H1 (cell line): ENCODE data around the gene LCP1. TPM values are rescaled to one million over a fixed set of nuclear protein-coding genes. Genes with fewer than 3 reads are reported as not detected.

Experiments
- CTCF ChIA-PET: fragments of 300-600 bp; sonication (Branson Sonifier 250); formaldehyde crosslinking; loops from one replicate; lab custom pipeline; 2021; ENCODE audit not compliant: partially characterized antibody; lab: Charles Lee
- POLR2A ChIA-PET: fragments of 300-600 bp; sonication (Branson Sonifier 250); formaldehyde crosslinking; loops from one replicate; lab custom pipeline; 2021; ENCODE audit warnings: inconsistent platforms; ENCODE audit not compliant: partially characterized antibody; lab: Charles Lee
- DNase-seq, 2 experiments: peaks; one replicate each; pipeline versions ENCODE4 v3.0.0 to v3.0.0-alpha.2; 2010 to 2022; ENCODE audit warnings: low spot score in 2 of 2, low read depth in 1 of 2, mixed read lengths in 1 of 2
- FAIRE-seq: peaks from 2 replicates; lab custom pipeline; 2011; peaks lifted over from hg19 to GRCh38; lab: Jason Lieb, UNC
- H2AFZ ChIP-seq: 2 replicates; pipeline ENCODE4 v1.8.1; 2012; ENCODE audit warnings: low read length, inconsistent platforms
- H2AK5ac ChIP-seq: 2 replicates; pipeline ENCODE4 v1.6.1; 2013; ENCODE audit warnings: low read depth, low read length
- H2BK120ac ChIP-seq: replicated peaks from 2 replicates; pipeline ENCODE3; 2013; ENCODE audit warnings: low read depth, low read length, inconsistent platforms
- H2BK12ac ChIP-seq: 2 replicates; pipeline ENCODE4 v1.6.1; 2013; ENCODE audit warnings: low read depth, low read length
- H2BK15ac ChIP-seq: 2 replicates; pipeline ENCODE4 v1.6.1; 2013; ENCODE audit warnings: low read length
- H2BK20ac ChIP-seq: 2 replicates; pipeline ENCODE4 v1.6.1; 2013; ENCODE audit warnings: low read length
- H2BK5ac ChIP-seq: 2 replicates; pipeline ENCODE4 v1.6.1; 2013; ENCODE audit warnings: low read depth, low read length
- H3K14ac ChIP-seq: 2 replicates; pipeline ENCODE4 v1.6.1; 2013; ENCODE audit warnings: inconsistent platforms; ENCODE audit not compliant: insufficient read length
- H3K18ac ChIP-seq: 2 replicates; pipeline ENCODE4 v1.6.1; 2013; ENCODE audit warnings: low read length; ENCODE audit errors: extremely low read depth
- H3K23ac ChIP-seq: 2 replicates; pipeline ENCODE4 v1.6.1; 2013; ENCODE audit warnings: inconsistent platforms; ENCODE audit not compliant: insufficient read length
- H3K23me2 ChIP-seq: 2 replicates; pipeline ENCODE4 v1.6.1; 2013; ENCODE audit warnings: low read depth, low read length
- H3K27ac ChIP-seq: 2 replicates; pipeline ENCODE4 v1.6.1; 2011; ENCODE audit warnings: low read depth, low read length, inconsistent platforms
- H3K27me3 ChIP-seq, 4 experiments: replicated peaks in 1 of 4; 1 replicate in 1 of 4; 2 replicates in 3 of 4; pipeline versions ENCODE4 v1.6.1 to v1.8.1; 2011 to 2013; ENCODE audit warnings: low read length in 3 of 4, mild to moderate bottlenecking in 3 of 4, inconsistent platforms in 2 of 4, mixed read lengths in 2 of 4, moderate library complexity in 1 of 4; ENCODE audit not compliant: control insufficient read depth in 3 of 4, insufficient read depth in 3 of 4; ENCODE audit errors: extremely low read depth in 1 of 4
- H3K36me3 ChIP-seq, 4 experiments: 2 replicates each; pipeline versions ENCODE4 v1.6.1 to v1.8.1; 2011 to 2013; ENCODE audit warnings: mild to moderate bottlenecking in 4 of 4, low read length in 3 of 4, moderate library complexity in 2 of 4, control low read depth in 1 of 4, inconsistent platforms in 1 of 4; ENCODE audit not compliant: insufficient read depth in 4 of 4, control insufficient read depth in 2 of 4
- H3K4ac ChIP-seq: replicated peaks from 2 replicates; pipeline ENCODE3; 2013; ENCODE audit warnings: low read length, low read depth, mixed read lengths, inconsistent platforms; ENCODE audit not compliant: insufficient read length
- H3K4me1 ChIP-seq, 4 experiments: replicated peaks in 1 of 4; 1 replicate in 1 of 4; 2 replicates in 3 of 4; pipeline versions ENCODE4 v1.6.1 to v1.8.1; 2011 to 2013; ENCODE audit warnings: low read length in 3 of 4, inconsistent platforms in 2 of 4, mixed read lengths in 1 of 4; ENCODE audit not compliant: insufficient read depth in 4 of 4, control insufficient read depth in 3 of 4
- H3K4me2 ChIP-seq, 2 experiments: 2 replicates each; pipeline versions ENCODE4 v1.6.1 to v1.8.1; 2011 to 2013; ENCODE audit warnings: low read depth in 2 of 2, low read length in 2 of 2, control low read depth in 1 of 2, inconsistent platforms in 1 of 2, mild to moderate bottlenecking in 1 of 2; ENCODE audit not compliant: insufficient read depth in 1 of 2
- H3K4me3 ChIP-seq, 4 experiments: fragments of 200-600, 300-600 bp in 1 of 4; sonication (generic), shearing (Covaris generic), sonication (Bioruptor Twin) in 1 of 4; 2 replicates each; pipeline versions ENCODE4 v1.5.1 to v1.8.1; 2011 to 2016; ENCODE audit warnings: low read length in 4 of 4, low read depth in 3 of 4, control low read depth in 2 of 4, inconsistent platforms in 2 of 4, mild to moderate bottlenecking in 2 of 4, mixed read lengths in 1 of 4, moderate library complexity in 1 of 4; ENCODE audit not compliant: insufficient read depth in 2 of 4; ENCODE audit errors: extremely low read depth in 1 of 4
- H3K56ac ChIP-seq: replicated peaks from 2 replicates; pipeline ENCODE3; 2013; ENCODE audit warnings: low read depth, mild to moderate bottlenecking, mixed read lengths, low read length, inconsistent platforms; ENCODE audit not compliant: insufficient read length
- H3K79me1 ChIP-seq: 2 replicates; pipeline ENCODE4 v1.6.1; 2013; ENCODE audit warnings: low read depth, low read length, control low read depth
- H3K79me2 ChIP-seq, 2 experiments: 2 replicates each; pipeline versions ENCODE4 v1.6.1 to v1.8.1; 2012 to 2013; ENCODE audit warnings: low read length in 2 of 2, mild to moderate bottlenecking in 2 of 2, inconsistent platforms in 1 of 2; ENCODE audit not compliant: insufficient read depth in 2 of 2, control insufficient read depth in 1 of 2
- H3K9ac ChIP-seq, 4 experiments: replicated peaks in 1 of 4; 1 replicate in 1 of 4; 2 replicates in 3 of 4; pipeline versions ENCODE4 v1.6.1 to v1.8.1; 2011 to 2013; ENCODE audit warnings: low read depth in 3 of 4, low read length in 3 of 4, control low read depth in 2 of 4, mild to moderate bottlenecking in 2 of 4, moderate library complexity in 2 of 4, inconsistent platforms in 1 of 4; ENCODE audit errors: extremely low read depth in 1 of 4
- H3K9me3 ChIP-seq, 2 experiments: 2 replicates each; pipeline versions ENCODE4 v1.6.1 to v1.8.1; 2012 to 2013; ENCODE audit warnings: mild to moderate bottlenecking in 2 of 2, moderate library complexity in 2 of 2, control low read depth in 1 of 2, inconsistent platforms in 1 of 2, low read depth in 1 of 2, low read length in 1 of 2, mixed read lengths in 1 of 2; ENCODE audit not compliant: insufficient read depth in 2 of 2
- H4K20me1 ChIP-seq, 2 experiments: replicated peaks in 1 of 2; 2 replicates each; pipeline versions ENCODE3 to v1.8.1; 2011 to 2013; ENCODE audit warnings: inconsistent platforms in 2 of 2, low read length in 2 of 2, mild to moderate bottlenecking in 1 of 2; ENCODE audit not compliant: insufficient read depth in 2 of 2, control insufficient read depth in 1 of 2
- H4K5ac ChIP-seq: 2 replicates; pipeline ENCODE4 v1.6.1; 2013; ENCODE audit warnings: low read length, low read depth, mixed read lengths, inconsistent platforms; ENCODE audit not compliant: insufficient read length
- H4K8ac ChIP-seq: 2 replicates; pipeline ENCODE4 v1.8.0; 2013; ENCODE audit warnings: mild to moderate bottlenecking, moderate library complexity, low read length, inconsistent platforms; ENCODE audit not compliant: insufficient read depth; ENCODE audit errors: extremely low read depth
- H4K91ac ChIP-seq: replicated peaks from 2 replicates; pipeline ENCODE3; 2013; ENCODE audit warnings: low read length, mixed read lengths, inconsistent platforms; ENCODE audit not compliant: insufficient read length
- GTF2F1 ChIP-seq: IDR thresholded peaks from 2 replicates; pipeline ENCODE4 v1.6.1; 2012; ENCODE audit warnings: low read depth, low read length, improper control_type of control experiment, borderline replicate concordance
- HDAC6 ChIP-seq: IDR thresholded peaks from one replicate; pipeline ENCODE4 v1.7.1; 2012; ENCODE audit warnings: low read depth, mild to moderate bottlenecking, inconsistent platforms, low read length, moderate library complexity
- POLR2A ChIP-seq, 2 experiments: IDR thresholded peaks; 1 replicate in 1 of 2; 2 replicates in 1 of 2; pipeline ENCODE4 v1.6.1; 2011; ENCODE audit warnings: low read depth in 2 of 2, low read length in 2 of 2, mild to moderate bottlenecking in 2 of 2; ENCODE audit errors: control extremely low read depth in 1 of 2
- RFX5 ChIP-seq: IDR thresholded peaks from 2 replicates; pipeline ENCODE4 v1.6.1; 2011; ENCODE audit warnings: low read depth, low read length, improper control_type of control experiment, borderline replicate concordance
- TEAD4 ChIP-seq: IDR thresholded peaks from 2 replicates; pipeline ENCODE4 v1.6.1; 2012; ENCODE audit warnings: low read depth, low read length, inconsistent platforms, mixed read lengths
- WGBS, 2 experiments: shearing (Covaris generic) in 1 of 2; methylation state at CpG; one replicate each; pipeline versions ENCODE4 v1.1.6 to v1.1.7; 2013 to 2015; ENCODE audit warnings: low lambda C conversion rate in 2 of 2, mixed read lengths in 2 of 2, inconsistent platforms in 1 of 2, low coverage in 1 of 2, missing lambda C conversion rate in 1 of 2; ENCODE audit not compliant: insufficient replicate concordance in 2 of 2, insufficient coverage in 1 of 2, insufficient read length in 1 of 2; ENCODE audit errors: extremely low coverage in 1 of 2, missing lambda C conversion rate in 1 of 2; 5-methylcytosine and 5-hydroxymethylcytosine counted together
- polyA plus RNA-seq, 7 experiments: library from polyadenylated mRNA; depleted of rRNA in 3 of 7; stranded (reverse) in 5 of 7; unstranded in 2 of 7; fragments of >200 nt in 5 of 7; fragments of 200-250 nt in 2 of 7; gene quantifications; 1 replicate in 5 of 7; 2 replicates in 1 of 7; 4 replicates in 1 of 7; pipeline versions ENCODE4 v1.2.1 to v1.2.3, GENCODE V29; 2011 to 2013; ENCODE audit warnings: missing spikeins in 2 of 7, mixed read lengths in 2 of 7
- total RNA-seq: library from RNA; stranded (reverse); fragmentation: NEBNext Ultra II Directional; extraction: Animal tissue kit (Norgen Biotek cat#: 25700); gene quantifications from 2 replicates; pipeline ENCODE4 v1.2.1, GENCODE V29; 2021

The LCP1 gene
- total and polyA plus RNA-seq, 2 of the 8 experiments (the other 6 are each of a cell fraction or from before 2014, with no cell fraction given) = 0.65 to 4.3 TPM

- Histone ChIP-seq H2BK12ac (no peak overlapping the region), H3K9me3 (no peaks in the 10 kb centered on the region), H2BK120ac (no peak overlapping the region), H2AFZ (no peak overlapping the region), H3K4me2 (no peak overlapping the region), H3K27me3 (no peaks in the 10 kb centered on the region), H2AK5ac (no peak overlapping the region), H2BK5ac (no peak overlapping the region), H3K14ac (no peak overlapping the region), H3K36me3 (no peaks in the 10 kb centered on the region), H4K20me1 (no peaks in the 10 kb centered on the region), H3K4me3 (no peak overlapping the region), H2BK15ac (no peak overlapping the region), H3K79me1 (no peaks in the 10 kb centered on the region), H3K23ac (no peak overlapping the region), H3K79me2 (no peaks in the 10 kb centered on the region), H3K4ac (no peak overlapping the region), H4K91ac (no peak overlapping the region), H3K4me1 (peaks cover 0 to 3% (median 0%) of the 10 kb centered on the region in 4 experiments; a peak in 1 of 7 replicates), H4K5ac (no peak overlapping the region), H2BK20ac (no peak overlapping the region), H3K27ac (no peak overlapping the region), H3K23me2 (no peaks in the 10 kb centered on the region), H3K9ac (no peak overlapping the region), H3K56ac (no peak overlapping the region), H4K8ac (no peak overlapping the region), H3K18ac (no peak overlapping the region)
- FAIRE-seq (no peak), DNase-seq (no peak)
- TF ChIP-seq RFX5 (no peak), TEAD4 (no peak), HDAC6 (no peak), POLR2A (IDR thresholded peaks at IDR 0.05; ENCODE audit: control extremely low read depth in 1 of 2, low read depth in 2 of 2, low read length in 2 of 2) (no peak), GTF2F1 (no peak)
- CTCF ChIA-PET = interaction anchor here (0.9 to 1.2 kb wide), 2 partner anchors 12 to 20 kb away, joined by 3 to 6 read pairs; no protein-coding TSS in a partner anchor
- WGBS, 2 experiments = 89% methylated on average over 3 of the region's 3 CpGs; no CpG with 5 or more reads in 1 of the 2 experiments
- POLR2A ChIA-PET = no interaction called here
Measured at GRCh38 chr13:46179491-46179908, 2.5 kb downstream of the LCP1 start.
